HEK293 (cell line): ENCODE data around the gene C1orf174.

Source experiments
- CTCF ChIA-PET: fragments of 350-600 bp; formaldehyde crosslinking; extraction: SDS; loops from one replicate; lab custom pipeline; 2021; ENCODE audit warnings: antibody characterized with exemption; lab: Yijun Ruan, JAX
- POLR2A ChIA-PET: fragments of 300-600 bp; formaldehyde crosslinking; extraction: SDS; loops from one replicate; lab custom pipeline; 2020; ENCODE audit warnings: antibody characterized with exemption, inconsistent platforms; lab: Yijun Ruan, JAX
- H3K27ac ChIP-seq: fragments of 200-500 bp; sonication (Bioruptor generic); 2 replicates; pipeline ENCODE4 v1.5.1; 2014; ENCODE audit warnings: low read depth, low read length, control low read depth, inconsistent platforms; ENCODE audit errors: extremely low read depth
- H3K36me3 ChIP-seq, 2 experiments: fragments of 200-500 bp in 1 of 2; sonication (Bioruptor generic) in 1 of 2; 1 replicate in 1 of 2; 2 replicates in 1 of 2; pipeline ENCODE4 v1.5.1; 2014 to 2017; ENCODE audit warnings: inconsistent platforms in 2 of 2, low read length in 2 of 2; ENCODE audit not compliant: control insufficient read depth in 2 of 2, insufficient read depth in 1 of 2
- H3K4me1 ChIP-seq: fragments of 200-500 bp; sonication (Bioruptor generic); 2 replicates; pipeline ENCODE4 v1.5.1; 2014; ENCODE audit warnings: mild to moderate bottlenecking, low read length, inconsistent platforms; ENCODE audit not compliant: control insufficient read depth, insufficient read depth
- H3K4me3 ChIP-seq: 2 replicates; pipeline ENCODE4 v1.5.1; 2011; ENCODE audit warnings: low read depth, mild to moderate bottlenecking, control low read depth, low read length, moderate library complexity
- H3K9me3 ChIP-seq: fragments of 200-500 bp; sonication (Bioruptor generic); 2 replicates; pipeline ENCODE4 v1.5.1; 2014; ENCODE audit warnings: low read depth, low read length, inconsistent platforms; ENCODE audit not compliant: control insufficient read depth, insufficient read depth
- CTCF ChIP-seq: fragments of 450-650 bp; formaldehyde crosslinking; IDR thresholded peaks from 2 replicates; pipeline ENCODE4 v1.5.1; 2016; ENCODE audit warnings: missing biosample characterization, missing genetic modification characterization
- RBAK ChIP-seq: fragments of 450-650 bp; formaldehyde crosslinking; IDR thresholded peaks from 2 replicates; pipeline ENCODE4 v1.5.1; 2016; ENCODE audit warnings: missing biosample characterization, missing genetic modification characterization
- SP3 ChIP-seq: fragments of 450-650 bp; formaldehyde crosslinking; IDR thresholded peaks from 2 replicates; pipeline ENCODE4 v1.5.1; 2016; ENCODE audit warnings: missing biosample characterization, missing genetic modification characterization
- ZBTB10 ChIP-seq: fragments of 450-650 bp; formaldehyde crosslinking; IDR thresholded peaks from 2 replicates; pipeline ENCODE4 v1.5.1; 2016; ENCODE audit warnings: missing biosample characterization, missing genetic modification characterization
- ZIC2 ChIP-seq: fragments of 450-650 bp; formaldehyde crosslinking; IDR thresholded peaks from 2 replicates; pipeline ENCODE4 v1.5.1; 2016; ENCODE audit warnings: missing biosample characterization, missing genetic modification characterization
- ZNF114 ChIP-seq: fragments of 450-650 bp; formaldehyde crosslinking; IDR thresholded peaks from 2 replicates; pipeline ENCODE4 v1.5.0; 2017; ENCODE audit warnings: missing biosample characterization, missing genetic modification characterization
- ZNF16 ChIP-seq: fragments of 450-650 bp; formaldehyde crosslinking; IDR thresholded peaks from 2 replicates; pipeline ENCODE4 v1.5.1; 2016; ENCODE audit warnings: low read depth, missing biosample characterization, missing genetic modification characterization
- ZNF221 ChIP-seq: fragments of 450-650 bp; formaldehyde crosslinking; IDR thresholded peaks from 2 replicates; pipeline ENCODE4 v1.5.1; 2017; ENCODE audit warnings: missing biosample characterization, missing genetic modification characterization, borderline replicate concordance
- ZNF23 ChIP-seq: fragments of 450-650 bp; formaldehyde crosslinking; IDR thresholded peaks from 2 replicates; pipeline ENCODE4 v1.5.1; 2016; ENCODE audit warnings: missing biosample characterization, missing genetic modification characterization, borderline replicate concordance
- ZNF302 ChIP-seq: fragments of 450-650 bp; formaldehyde crosslinking; IDR thresholded peaks from 2 replicates; pipeline ENCODE4 v1.5.1; 2016; ENCODE audit warnings: missing biosample characterization, missing genetic modification characterization, low read depth
- ZNF335 ChIP-seq: fragments of 450-650 bp; formaldehyde crosslinking; conservative IDR thresholded peaks from 2 replicates; pipeline ENCODE4 v1.5.1; 2016; ENCODE audit warnings: missing biosample characterization, missing genetic modification characterization
- ZNF362 ChIP-seq: fragments of 450-650 bp; formaldehyde crosslinking; IDR thresholded peaks from 2 replicates; pipeline ENCODE4 v1.5.1; 2016; ENCODE audit warnings: missing biosample characterization, missing genetic modification characterization
- ZNF433 ChIP-seq: fragments of 450-650 bp; formaldehyde crosslinking; IDR thresholded peaks from 2 replicates; pipeline ENCODE4 v1.5.1; 2016; ENCODE audit warnings: missing biosample characterization, missing genetic modification characterization, low read depth
- ZNF449 ChIP-seq: fragments of 450-650 bp; formaldehyde crosslinking; IDR thresholded peaks from 2 replicates; pipeline ENCODE4 v1.5.1; 2017; ENCODE audit warnings: missing biosample characterization, mild to moderate bottlenecking, missing genetic modification characterization, moderate library complexity
- ZNF548 ChIP-seq: fragments of 450-650 bp; formaldehyde crosslinking; IDR thresholded peaks from 2 replicates; pipeline ENCODE4 v1.5.1; 2016; ENCODE audit warnings: missing biosample characterization, missing genetic modification characterization
- ZNF624 ChIP-seq: fragments of 450-650 bp; formaldehyde crosslinking; IDR thresholded peaks from 2 replicates; pipeline ENCODE4 v1.5.1; 2017; ENCODE audit warnings: missing biosample characterization, missing genetic modification characterization
- ZNF658 ChIP-seq: fragments of 450-650 bp; formaldehyde crosslinking; IDR thresholded peaks from 2 replicates; pipeline ENCODE4; 2016; ENCODE audit warnings: missing biosample characterization, missing genetic modification characterization
- ZNF707 ChIP-seq: fragments of 450-650 bp; formaldehyde crosslinking; IDR thresholded peaks from 2 replicates; pipeline ENCODE4 v1.5.1; 2016; ENCODE audit warnings: missing biosample characterization, missing genetic modification characterization
- ZNF792 ChIP-seq: fragments of 450-650 bp; formaldehyde crosslinking; IDR thresholded peaks from 2 replicates; pipeline ENCODE4 v1.5.1; 2016; ENCODE audit warnings: missing biosample characterization, missing genetic modification characterization
- ZNF837 ChIP-seq: fragments of 450-650 bp; formaldehyde crosslinking; IDR thresholded peaks from 2 replicates; pipeline ENCODE4 v1.5.1; 2016; ENCODE audit warnings: missing biosample characterization, missing genetic modification characterization
- ZSCAN30 ChIP-seq: fragments of 450-650 bp; IDR thresholded peaks from 2 replicates; pipeline ENCODE4 v1.5.1; 2018; ENCODE audit warnings: missing biosample characterization, mild to moderate bottlenecking, missing genetic modification characterization, moderate library complexity

C1orf174 gene

GRCh38 chr1:3904006-3904842 is 4.2 kb upstream of the C1orf174 start:
- Histone ChIP-seq H3K27ac (no peak overlapping the region), H3K9me3 (no peaks in the 10 kb centered on the region), H3K4me1 (no peaks in the 10 kb centered on the region), H3K4me3 (no peak overlapping the region), H3K36me3 (no peaks in the 10 kb centered on the region)
- TF ChIP-seq CTCF (tag by site-specific recombination) (no peak), ZNF624 (no peak), ZNF658 (tag by site-specific recombination) (no peak), ZNF335 (no peak), ZBTB10 (no peak)
- ChIA-PET POLR2A (no interaction called here), CTCF (no interaction called here)

- TF ChIP-seq ZNF23 (tag by site-specific recombination) (no peak), RBAK (tag by site-specific recombination) (no peak), ZNF221 (tag by site-specific recombination) (no peak), ZIC2 (tag by site-specific recombination) (peak; percentile 61)
- POLR2A ChIA-PET: no interaction called here
- H3K4me3 ChIP-seq: no peak overlapping the region
- H3K27ac ChIP-seq: no peak overlapping the region
- H3K9me3 ChIP-seq: no peaks in the 10 kb centered on the region
- H3K4me1 ChIP-seq: no peaks in the 10 kb centered on the region
- peaks cover 0 to under 1% of the 10 kb centered on the region in 2 experiments; a peak in 1 of 3 replicates for H3K36me3 ChIP-seq
- CTCF ChIA-PET: interaction anchor here (0.6 to 0.8 kb wide), 2 partner anchors 267 to 459 kb away, joined by 3 read pairs; no protein-coding TSS in a partner anchor
Observed at GRCh38 chr1:3903141-3904005, 3.3 kb upstream of the C1orf174 start.

- Histone ChIP-seq H3K4me1 (no peaks in the 10 kb centered on the region), H3K36me3 (peaks cover 0 to 5% of the 10 kb centered on the region in 2 experiments; a peak in 1 of 3 replicates), H3K4me3 (no peak overlapping the region), H3K27ac (no peak overlapping the region), H3K9me3 (no peaks in the 10 kb centered on the region)
- ChIA-PET POLR2A (no interaction called here), CTCF (interaction anchor here (0.6 to 0.8 kb wide), 2 partner anchors 268 to 460 kb away, joined by 3 read pairs; no protein-coding TSS in a partner anchor)
- TF ChIP-seq ZNF302 (tag by site-specific recombination) (no peak), ZNF362 (no peak), ZNF433 (tag by site-specific recombination) (no peak), ZNF16 (tag by site-specific recombination) (no peak), ZNF449 (tag by site-specific recombination) (no peak), ZNF707 (tag by site-specific recombination) (no peak), ZSCAN30 (tag by site-specific recombination) (no peak), ZNF114 (tag by site-specific recombination) (no peak), ZNF837 (no peak), ZNF548 (no peak), SP3 (tag by site-specific recombination) (no peak), ZNF792 (tag by site-specific recombination) (no peak)
Observed at GRCh38 chr1:3902571-3903091, 2.6 kb upstream of the C1orf174 start.
